Vagina (tissue), 2 donors: ENCODE results near the gene SPG11.

Source experiments
- POLR2A ChIP-seq, 2 donors: fragments of 450-650 bp; IDR thresholded peaks; one replicate each; pipeline ENCODE4 v1.6.1; 2017; ENCODE audit warnings: antibody characterized with exemption in 2 of 2, mild to moderate bottlenecking in 2 of 2, moderate library complexity in 2 of 2
- POLR2AphosphoS5 ChIP-seq, 2 donors: sonication (generic); formaldehyde crosslinking; IDR thresholded peaks; one replicate each; pipeline ENCODE4 v1.9.0; 2017; ENCODE audit warnings: antibody characterized with exemption in 2 of 2, mild to moderate bottlenecking in 2 of 2, low read depth in 1 of 2; ENCODE audit not compliant: insufficient read depth in 1 of 2
- TF ChIP-seq, protein P1 (sequence below), 3 experiments: fragments of 450-650 bp in 2 of 3; fragments of 200-600 bp in 1 of 3; sonication (generic) in 1 of 3; IDR thresholded peaks; one replicate each; pipeline ENCODE4 v1.5.1; 2017 to 2019; ENCODE audit warnings: antibody characterized with exemption in 3 of 3, mild to moderate bottlenecking in 2 of 3, moderate library complexity in 2 of 3

DNA sequence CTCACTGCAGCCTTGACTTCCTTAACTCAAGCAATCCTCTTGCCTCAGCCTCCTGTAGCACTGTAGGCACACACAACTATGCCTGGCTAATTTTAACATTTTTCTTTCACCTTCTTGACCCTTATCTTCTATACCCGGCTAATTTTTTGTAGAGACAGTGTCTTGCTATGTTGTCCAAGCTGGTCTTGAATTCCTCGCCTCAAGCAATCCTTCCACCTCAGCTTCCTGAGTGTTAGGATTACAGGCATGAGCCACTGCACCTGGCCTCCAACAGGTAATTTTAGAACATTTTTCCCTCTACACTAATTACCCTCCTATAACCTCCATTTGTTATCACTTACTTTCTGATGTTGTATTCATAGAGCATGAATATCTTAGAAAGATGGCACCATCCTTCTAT, 60.3 kb downstream of the SPG11 start:
- TF ChIP-seq, protein P1, sequence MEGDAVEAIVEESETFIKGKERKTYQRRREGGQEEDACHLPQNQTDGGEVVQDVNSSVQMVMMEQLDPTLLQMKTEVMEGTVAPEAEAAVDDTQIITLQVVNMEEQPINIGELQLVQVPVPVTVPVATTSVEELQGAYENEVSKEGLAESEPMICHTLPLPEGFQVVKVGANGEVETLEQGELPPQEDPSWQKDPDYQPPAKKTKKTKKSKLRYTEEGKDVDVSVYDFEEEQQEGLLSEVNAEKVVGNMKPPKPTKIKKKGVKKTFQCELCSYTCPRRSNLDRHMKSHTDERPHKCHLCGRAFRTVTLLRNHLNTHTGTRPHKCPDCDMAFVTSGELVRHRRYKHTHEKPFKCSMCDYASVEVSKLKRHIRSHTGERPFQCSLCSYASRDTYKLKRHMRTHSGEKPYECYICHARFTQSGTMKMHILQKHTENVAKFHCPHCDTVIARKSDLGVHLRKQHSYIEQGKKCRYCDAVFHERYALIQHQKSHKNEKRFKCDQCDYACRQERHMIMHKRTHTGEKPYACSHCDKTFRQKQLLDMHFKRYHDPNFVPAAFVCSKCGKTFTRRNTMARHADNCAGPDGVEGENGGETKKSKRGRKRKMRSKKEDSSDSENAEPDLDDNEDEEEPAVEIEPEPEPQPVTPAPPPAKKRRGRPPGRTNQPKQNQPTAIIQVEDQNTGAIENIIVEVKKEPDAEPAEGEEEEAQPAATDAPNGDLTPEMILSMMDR (IDR thresholded peaks at IDR 0.05): no peak
- TF ChIP-seq POLR2A (IDR thresholded peaks at IDR 0.05) (no peak), POLR2AphosphoS5 (IDR thresholded peaks at IDR 0.05; ENCODE audit: insufficient read depth in 1 of 2, low read depth in 1 of 2) (no peak)
